ENCODE measurements around the gene RNF187. TPM values are rescaled to one million over a fixed set of nuclear protein-coding genes. Genes with fewer than 3 reads are reported as not detected.

Gene RNF187
- total and polyA plus RNA-seq, 8 donors, result 8.9 to 44.6 (median 27.8) TPM

DNA sequence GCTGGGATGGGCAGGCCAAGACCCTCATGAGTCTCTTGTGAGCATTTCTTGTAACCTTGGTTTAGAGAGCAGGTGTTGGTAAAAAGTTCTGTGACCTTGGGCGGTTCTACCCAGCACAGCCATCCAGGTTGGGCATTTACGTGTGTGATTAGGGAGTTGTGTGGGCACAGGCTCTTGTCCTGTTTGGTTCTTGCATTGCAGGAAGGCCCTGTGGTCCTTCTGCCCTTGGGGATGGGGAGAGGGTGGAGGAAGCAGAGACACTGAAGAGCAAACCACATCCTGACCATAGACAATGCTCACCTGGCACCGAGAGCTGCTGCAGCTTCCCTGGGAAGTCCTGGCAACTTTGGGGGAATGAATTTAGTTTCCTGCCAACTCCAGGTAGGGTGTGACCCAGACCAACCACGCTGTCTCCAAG is 25.6 kb downstream of the RNF187 start:
- Histone ChIP-seq H3K27me3 (peaks cover 0 to 68% (median 4%) of the 10 kb centered on the region in 3 donors), H3K4me3 (no peak overlapping the region), H3K9me3 (no peaks in the 10 kb centered on the region), H3K36me3 (no peaks in the 10 kb centered on the region), H3K27ac (no peak overlapping the region), H3K4me1 (no peaks in the 10 kb centered on the region)
- intact Hi-C loops (cut with DNase I; ENCODE audit: low total_unique reads), result no loop called here
- WGBS, 5 donors, result 32 to 58% (median 51%) methylated on average over 2 to 4 of the region's 4 CpGs
- no peak for DNase-seq
- no peak for TF ChIP-seq EP300 (IDR thresholded peaks at IDR 0.05)
- TF ChIP-seq POLR2AphosphoS5 (IDR thresholded peaks at IDR 0.05), result no peak
- TF ChIP-seq, protein P1, sequence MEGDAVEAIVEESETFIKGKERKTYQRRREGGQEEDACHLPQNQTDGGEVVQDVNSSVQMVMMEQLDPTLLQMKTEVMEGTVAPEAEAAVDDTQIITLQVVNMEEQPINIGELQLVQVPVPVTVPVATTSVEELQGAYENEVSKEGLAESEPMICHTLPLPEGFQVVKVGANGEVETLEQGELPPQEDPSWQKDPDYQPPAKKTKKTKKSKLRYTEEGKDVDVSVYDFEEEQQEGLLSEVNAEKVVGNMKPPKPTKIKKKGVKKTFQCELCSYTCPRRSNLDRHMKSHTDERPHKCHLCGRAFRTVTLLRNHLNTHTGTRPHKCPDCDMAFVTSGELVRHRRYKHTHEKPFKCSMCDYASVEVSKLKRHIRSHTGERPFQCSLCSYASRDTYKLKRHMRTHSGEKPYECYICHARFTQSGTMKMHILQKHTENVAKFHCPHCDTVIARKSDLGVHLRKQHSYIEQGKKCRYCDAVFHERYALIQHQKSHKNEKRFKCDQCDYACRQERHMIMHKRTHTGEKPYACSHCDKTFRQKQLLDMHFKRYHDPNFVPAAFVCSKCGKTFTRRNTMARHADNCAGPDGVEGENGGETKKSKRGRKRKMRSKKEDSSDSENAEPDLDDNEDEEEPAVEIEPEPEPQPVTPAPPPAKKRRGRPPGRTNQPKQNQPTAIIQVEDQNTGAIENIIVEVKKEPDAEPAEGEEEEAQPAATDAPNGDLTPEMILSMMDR (IDR thresholded peaks at IDR 0.05), result no peak
- TF ChIP-seq POLR2A (IDR thresholded peaks at IDR 0.05), result no peak

DNA sequence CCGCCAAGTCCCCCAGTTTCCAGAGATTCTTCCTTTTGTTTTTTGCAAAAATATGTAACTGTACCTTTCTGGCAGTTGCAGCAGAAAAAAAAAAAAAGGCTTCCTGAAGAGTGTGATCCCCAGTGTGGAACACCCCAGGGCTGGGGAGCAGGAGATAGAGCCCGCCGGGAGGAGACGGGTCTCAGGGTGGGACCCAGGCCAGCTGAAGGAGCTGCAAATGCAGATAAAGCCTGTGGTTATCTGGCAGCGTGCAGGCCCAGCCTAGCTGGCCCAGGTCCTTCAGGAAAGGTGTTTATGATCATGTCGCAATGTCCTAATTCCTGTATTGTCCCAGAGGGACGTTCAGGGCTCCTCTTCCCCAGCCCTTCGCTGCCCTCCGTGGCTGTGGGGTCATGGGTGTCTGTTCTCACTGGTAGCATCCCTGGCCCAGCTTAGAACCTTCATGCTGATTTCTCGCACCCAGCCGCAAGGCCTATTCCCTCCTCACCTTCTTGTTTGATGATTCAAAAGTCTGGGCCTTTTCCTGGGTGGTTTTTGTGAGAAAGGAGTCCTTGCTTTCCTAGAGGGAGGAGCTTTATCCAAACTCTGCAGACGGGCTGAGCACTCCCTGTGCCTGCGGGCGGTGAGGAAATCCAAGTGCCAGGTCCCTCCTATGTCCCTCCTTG is 26.2 kb downstream of the RNF187 start:
- no peak overlapping the region for H3K27ac ChIP-seq
- no peaks in the 10 kb centered on the region for H3K36me3 ChIP-seq
- intact Hi-C loops (cut with DNase I; ENCODE audit: low total_unique reads), result no loop called here
- H3K4me1 ChIP-seq, result no peaks in the 10 kb centered on the region
- H3K27me3 ChIP-seq, result peaks cover 0 to 64% (median 4%) of the 10 kb centered on the region in 3 donors
- no peak overlapping the region for H3K4me3 ChIP-seq
- TF ChIP-seq POLR2A (IDR thresholded peaks at IDR 0.05), result no peak
- H3K9me3 ChIP-seq, result no peaks in the 10 kb centered on the region
- 42 to 56% (median 50%) methylated on average over 13 to 14 of the region's 14 CpGs for WGBS, 5 donors
- no peak for DNase-seq

DNA sequence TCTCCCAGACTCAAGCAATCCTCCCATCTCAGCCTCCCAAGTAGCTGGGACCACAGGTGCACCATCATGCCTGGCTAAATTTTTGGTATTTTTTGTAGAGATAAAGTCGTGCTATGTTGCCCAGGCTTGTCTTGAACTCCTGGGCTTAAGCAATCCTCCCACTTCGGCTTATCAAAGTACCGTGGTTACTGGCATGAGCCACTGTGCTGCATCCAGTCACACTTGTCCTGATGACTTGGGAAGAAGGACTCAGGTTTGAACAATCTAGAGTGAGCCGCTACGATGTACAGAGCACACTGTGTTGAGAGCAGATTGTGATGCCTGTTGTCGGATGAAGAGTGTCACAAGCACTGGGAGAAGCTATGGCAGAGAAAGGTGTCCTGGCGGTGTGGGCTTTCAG is 27.2 kb downstream of the RNF187 start:
- intact Hi-C loops (cut with DNase I; ENCODE audit: low total_unique reads), result no loop called here
- 66 to 72% (median 66%) methylated on average over 7 of the region's 7 CpGs for WGBS, 5 donors
- H3K4me1 ChIP-seq, result no peaks in the 10 kb centered on the region
- H3K27me3 ChIP-seq, result peaks cover 0 to 63% (median 4%) of the 10 kb centered on the region in 3 donors
- DNase-seq, result no peak
- H3K36me3 ChIP-seq, result no peaks in the 10 kb centered on the region
- TF ChIP-seq POLR2AphosphoS5 (IDR thresholded peaks at IDR 0.05), result no peak
- no peak overlapping the region for H3K27ac ChIP-seq
- no peaks in the 10 kb centered on the region for H3K9me3 ChIP-seq
- H3K4me3 ChIP-seq, result no peak overlapping the region

DNA sequence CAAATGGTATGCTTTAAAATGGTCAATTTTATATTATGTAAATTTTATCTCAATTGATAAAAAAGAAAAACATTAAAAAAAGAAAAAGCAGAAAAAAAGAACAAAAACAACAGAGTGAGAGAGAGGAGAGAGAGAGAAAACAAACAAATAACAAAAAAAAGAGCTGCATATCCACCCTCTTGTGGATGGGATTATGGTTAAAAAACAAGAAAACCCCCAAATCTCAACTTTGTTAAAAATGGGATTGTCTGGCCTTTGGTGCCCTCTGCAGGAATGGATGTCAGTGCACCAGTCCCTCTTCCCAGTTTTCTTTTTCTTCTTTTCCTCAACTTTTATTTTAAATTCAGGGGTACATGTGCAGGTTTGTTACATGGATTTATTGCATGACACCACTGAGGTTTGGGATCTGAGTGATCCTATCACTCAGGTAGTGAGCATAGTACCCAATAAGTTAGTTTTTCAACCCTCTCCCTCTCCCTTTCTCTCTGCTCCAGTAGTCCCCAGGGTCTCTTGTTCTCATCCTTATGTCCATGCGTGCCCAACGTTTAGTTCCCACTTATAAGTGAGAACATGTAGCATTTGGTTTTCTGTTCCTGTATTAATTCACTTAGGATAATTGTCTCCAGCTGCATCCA is 28.1 kb downstream of the RNF187 start:
- H3K36me3 ChIP-seq, result no peaks in the 10 kb centered on the region
- H3K9me3 ChIP-seq, result no peaks in the 10 kb centered on the region
- H3K4me3 ChIP-seq, result no peak overlapping the region
- no peak overlapping the region for H3K27ac ChIP-seq
- H3K27me3 ChIP-seq, result peaks cover 0 to 55% (median 4%) of the 10 kb centered on the region in 3 donors
- intact Hi-C loops (cut with DNase I; ENCODE audit: low total_unique reads), result no loop called here
- DNase-seq, result peak in 1 of 2 donors; percentile 70
- TF ChIP-seq, protein P1 (IDR thresholded peaks at IDR 0.05), result peak in 5 of 7 experiments; percentile 43 to 67 (median 49)
- no peak for TF ChIP-seq EP300 (IDR thresholded peaks at IDR 0.05)
- WGBS, 5 donors, result 34 to 49% (median 39%) methylated on average over 2 of the region's 2 CpGs
- H3K4me1 ChIP-seq, result no peaks in the 10 kb centered on the region

DNA sequence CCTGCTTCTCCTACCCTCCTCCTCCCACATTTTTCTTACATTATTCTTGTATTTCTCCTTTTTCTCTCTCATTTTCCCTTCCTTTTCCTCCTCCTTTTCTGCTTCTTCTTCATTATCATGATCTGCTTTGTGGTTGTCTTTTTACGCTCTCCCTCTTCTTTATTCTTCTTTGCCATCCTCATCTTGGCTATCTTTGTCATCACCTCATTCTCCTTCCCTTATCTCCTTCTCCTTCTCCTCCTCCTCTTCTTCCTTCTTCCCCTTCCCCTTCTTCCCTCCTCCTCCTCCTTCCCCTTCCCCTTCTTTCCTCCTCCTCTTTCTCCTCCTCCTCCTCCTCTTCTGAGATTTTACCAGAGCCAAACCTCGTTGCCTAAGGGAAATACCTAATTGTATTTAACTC is 30.5 kb downstream of the RNF187 start:
- intact Hi-C loops (cut with DNase I; ENCODE audit: low total_unique reads), result no loop called here
- 43 to 48% (median 44%) methylated on average over 2 of the region's 2 CpGs for WGBS, 5 donors
- Histone ChIP-seq H3K4me3 (no peak overlapping the region), H3K27me3 (peaks cover 0 to 38% (median 4%) of the 10 kb centered on the region in 3 donors), H3K9me3 (no peaks in the 10 kb centered on the region), H3K36me3 (no peaks in the 10 kb centered on the region), H3K27ac (no peak overlapping the region), H3K4me1 (no peaks in the 10 kb centered on the region)
- no peak for DNase-seq
- no peak for TF ChIP-seq EP300 (IDR thresholded peaks at IDR 0.05)
- TF ChIP-seq, protein P1 (IDR thresholded peaks at IDR 0.05), result no peak
- no peak for TF ChIP-seq POLR2A (IDR thresholded peaks at IDR 0.05)
- TF ChIP-seq POLR2AphosphoS5 (IDR thresholded peaks at IDR 0.05), result no peak

All from stomach (tissue), 9 donors.